Inferior parietal cortex (tissue), 1 donor: ENCODE data around the gene HSPA12B.

ENCODE experiments used
- DNase-seq: peaks from one replicate; pipeline ENCODE4 v3.0.0-alpha.2; 2016; ENCODE audit errors: extremely low spot score

The HSPA12B gene

DNA sequence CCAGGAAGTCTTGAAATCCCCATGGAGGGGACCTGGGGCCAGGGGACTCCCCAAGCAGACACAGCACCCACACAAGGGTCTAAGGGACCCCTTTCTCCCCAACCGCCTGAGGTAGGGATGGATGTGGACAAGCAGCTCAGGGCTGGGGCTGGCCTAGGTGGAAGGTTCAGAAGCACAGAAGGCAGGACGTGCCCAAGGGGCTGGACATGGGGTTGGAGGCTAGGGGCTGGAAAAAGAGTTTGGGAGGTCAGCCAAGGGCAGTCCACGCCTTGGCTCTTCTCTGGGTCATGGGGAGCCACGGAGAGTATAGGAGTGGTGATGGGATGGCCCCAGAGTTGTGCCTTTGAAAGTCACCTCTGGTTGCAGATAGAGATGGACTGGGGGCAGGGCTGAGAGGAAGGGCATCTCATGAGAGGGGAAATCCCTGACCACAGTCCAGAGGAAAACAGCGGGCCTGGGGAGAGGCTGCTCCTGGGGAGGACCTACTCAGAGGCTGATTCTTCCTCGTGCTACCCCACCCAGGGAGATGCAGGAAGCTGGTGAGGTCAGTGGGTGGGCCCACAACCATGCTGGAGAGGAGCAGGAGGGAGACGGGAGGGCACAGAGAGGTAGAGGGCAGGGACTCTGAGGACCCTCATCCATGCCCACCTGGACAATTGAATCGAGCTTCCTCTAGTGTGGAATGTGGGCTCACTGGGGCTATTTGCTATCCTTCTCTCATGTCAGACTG, 2.5 kb upstream of the HSPA12B start:
- no peak for DNase-seq

DNA sequence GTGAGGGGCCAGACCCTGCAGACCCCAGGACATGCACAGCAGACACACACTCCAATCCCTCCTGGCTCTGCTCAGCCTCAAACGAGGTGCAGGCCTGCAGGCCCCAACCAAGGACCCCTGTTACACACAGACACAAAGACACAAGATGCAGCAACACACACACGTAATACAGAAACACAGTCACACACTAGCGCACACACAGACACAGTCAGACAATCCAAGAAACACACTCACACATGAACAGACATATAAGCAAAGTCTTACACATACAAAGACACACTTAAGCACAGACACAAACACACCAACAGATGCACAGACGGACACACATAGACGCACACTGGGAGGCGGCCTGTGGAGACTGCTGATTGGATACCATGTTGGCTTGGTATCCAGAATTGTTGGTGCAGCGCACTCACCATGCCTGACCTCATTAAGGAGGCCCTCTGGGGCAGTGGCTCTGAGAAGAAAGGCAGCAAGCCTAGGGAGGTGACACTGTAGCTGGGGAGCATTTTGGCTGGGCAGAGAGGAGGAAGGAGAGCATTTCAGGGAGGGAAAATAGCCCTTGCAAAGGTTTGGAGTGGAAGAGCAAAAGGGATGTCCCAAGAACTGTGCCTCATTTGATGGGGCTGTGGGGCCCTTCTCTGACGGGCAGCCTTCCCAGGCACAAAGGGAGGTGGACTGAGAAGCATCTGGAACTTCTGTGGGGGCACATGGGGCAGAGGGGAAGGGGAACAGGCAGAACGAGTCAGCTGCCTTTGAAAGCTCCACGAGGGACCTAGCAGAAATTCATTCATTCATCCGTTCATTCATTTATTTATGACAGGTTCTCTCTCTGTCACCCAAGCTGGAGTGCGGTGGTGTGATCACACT, 1.4 kb upstream of the HSPA12B start:
- no peak for DNase-seq

DNA sequence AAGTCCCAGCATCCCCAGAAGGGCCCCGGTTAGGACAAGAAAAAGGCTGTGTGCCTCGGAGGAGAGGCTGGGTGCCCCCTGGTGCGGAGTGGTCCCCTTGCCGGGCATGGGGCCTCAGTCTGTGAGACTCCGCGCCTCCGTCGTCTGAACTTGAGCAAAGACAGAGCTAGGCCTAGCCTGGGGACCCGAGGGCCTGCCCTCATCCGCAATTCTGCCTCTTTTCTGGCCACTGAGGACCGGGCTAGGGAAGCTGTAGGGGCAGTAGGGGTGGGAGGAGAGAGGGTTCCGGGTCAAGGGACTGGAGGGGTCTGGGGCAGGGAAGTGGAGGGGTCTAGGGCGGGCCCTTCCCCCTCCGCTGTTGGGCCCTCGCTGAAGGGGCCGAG, 550 bp upstream of the HSPA12B start:
- no peak for DNase-seq

DNA sequence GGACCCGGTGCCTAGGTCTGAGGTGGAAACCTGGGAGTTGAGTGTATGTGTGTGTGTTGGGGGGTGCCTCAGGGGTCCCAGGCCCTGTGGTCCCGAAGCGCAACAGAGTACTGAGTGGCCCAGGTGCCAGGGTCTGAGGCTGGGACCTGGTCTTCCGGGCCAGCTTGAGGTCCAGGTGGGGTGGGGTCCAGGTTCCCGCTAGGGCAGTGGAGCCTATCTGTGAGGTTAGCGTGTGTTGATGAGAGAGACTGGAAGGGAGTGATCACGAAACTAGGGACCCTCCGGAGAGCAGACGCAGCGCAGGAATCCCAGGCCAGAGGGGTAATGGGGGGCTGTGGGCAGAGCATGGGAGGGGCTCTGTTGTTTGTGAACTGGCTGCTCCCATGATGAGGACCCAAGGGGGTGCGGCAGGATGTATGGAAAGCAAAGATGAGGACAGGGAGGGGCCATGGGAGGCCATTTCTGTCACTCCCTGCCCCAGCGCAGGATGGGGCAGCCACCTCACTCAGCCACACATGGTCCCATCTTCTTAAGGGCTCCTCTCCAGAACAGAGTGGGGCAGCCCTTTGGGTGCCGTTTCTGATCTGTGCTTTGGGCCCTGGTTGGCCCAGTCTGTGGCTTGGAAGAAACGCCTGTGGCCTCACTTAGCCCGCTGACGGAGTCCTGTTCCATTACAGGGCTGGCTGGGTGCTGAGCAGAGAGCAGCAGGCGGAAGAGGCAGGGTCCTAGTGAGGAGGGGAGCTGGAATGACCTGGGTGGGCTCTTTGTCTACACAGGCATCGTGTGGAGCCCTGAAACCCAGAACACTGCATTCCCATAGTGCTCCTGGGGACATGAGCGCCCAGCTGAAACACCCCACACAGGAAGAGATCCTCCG, 872 bp downstream of the HSPA12B start:
- no peak for DNase-seq

DNA sequence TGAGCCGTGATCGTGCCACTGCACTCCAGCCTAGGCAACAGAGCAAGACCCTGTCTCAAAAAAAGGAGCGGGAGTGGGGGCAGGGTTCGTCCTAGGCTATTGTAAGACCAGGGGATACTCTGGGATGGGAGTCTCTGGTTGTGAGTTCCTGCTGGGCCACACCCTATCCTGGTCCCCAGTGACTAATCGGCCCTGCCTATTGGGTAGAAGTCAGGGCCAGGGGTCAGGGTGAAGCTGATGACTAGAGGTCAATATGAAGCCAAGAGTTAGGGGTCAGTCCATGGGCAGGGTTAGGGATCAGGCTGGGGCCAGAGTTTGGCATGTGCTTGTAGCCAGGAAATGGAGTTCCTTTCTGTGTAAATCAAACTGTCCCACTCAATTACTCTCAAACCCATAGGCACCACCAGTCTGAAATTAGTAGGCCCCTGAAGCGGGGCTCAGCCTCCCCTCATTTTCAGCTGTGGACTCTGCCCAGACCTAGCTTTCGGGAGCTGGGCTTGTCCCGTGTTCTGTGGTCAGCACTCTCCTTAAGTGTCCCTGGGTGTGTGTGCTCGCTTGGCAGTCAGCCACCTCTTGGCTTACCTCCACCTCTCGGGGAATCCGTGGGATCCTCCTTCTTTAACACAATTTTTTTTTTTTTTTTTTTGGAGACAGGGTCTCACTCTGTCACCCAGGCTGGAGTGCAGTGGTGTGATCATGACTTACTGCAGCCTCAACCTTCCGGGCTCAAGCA, 1.8 kb downstream of the HSPA12B start:
- no peak for DNase-seq

DNA sequence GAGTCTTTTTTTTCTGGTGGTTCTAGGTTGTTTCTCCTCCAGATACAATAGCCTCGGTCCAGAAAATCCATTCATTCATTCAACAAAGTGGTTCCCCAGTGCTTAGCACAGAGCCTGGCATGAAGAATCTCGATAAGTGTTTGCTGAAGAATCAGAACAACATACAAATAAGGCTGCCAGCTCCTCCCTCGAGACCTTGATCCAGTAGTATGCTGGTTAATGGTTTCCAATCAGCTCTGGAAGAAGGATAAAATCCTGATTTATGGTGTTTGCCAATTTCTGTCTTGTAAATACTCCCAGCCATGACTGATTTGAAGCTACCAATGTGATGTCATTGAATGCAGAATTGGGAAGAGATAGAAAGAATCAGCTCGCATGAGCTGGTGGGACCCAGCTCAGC, 3.3 kb downstream of the HSPA12B start:
- DNase-seq: no peak

DNA sequence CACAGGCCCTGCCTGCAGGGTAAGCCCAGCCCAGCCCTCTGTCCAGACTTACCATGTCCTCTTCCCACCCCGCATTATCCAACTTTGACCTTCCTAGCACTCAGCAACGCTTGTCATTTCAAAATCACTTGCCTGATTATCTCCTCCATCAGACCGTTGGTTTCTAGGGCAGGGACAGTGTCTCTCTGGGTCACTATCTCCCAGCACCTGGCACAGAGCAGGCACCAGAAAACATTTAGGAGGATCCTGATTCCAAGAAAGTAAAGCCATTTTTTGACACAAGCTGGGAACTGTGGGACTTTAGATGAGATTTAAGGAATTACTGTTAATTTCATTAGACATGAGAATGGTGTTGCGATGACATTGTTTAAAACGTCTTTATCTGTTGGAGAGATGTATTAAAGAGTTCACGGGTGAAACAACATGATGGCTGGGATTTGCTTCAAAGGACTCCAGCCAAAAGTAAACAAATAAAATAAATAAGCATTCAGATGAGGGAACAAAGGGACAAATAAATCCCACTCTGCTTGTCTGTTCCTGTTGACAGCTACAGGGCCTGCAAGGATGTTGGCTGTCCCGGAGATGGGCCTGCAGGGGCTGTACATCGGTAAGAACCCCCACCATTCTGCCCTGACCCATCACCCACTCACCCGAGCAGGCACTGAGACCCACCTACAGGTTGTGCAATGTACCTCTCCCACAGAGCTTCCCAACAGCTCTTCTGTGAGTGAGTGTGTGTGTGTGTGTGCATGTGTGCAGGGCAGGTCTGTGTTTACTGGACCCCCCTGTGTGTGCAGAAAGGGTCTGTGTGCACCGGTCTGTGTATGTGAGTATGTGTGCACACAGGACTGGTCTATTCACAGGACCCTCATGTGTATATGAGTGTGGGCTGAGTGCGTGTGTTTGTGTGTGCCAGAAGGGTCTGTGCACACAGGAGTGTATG, 5.9 kb downstream of the HSPA12B start:
- no peak for DNase-seq

DNA sequence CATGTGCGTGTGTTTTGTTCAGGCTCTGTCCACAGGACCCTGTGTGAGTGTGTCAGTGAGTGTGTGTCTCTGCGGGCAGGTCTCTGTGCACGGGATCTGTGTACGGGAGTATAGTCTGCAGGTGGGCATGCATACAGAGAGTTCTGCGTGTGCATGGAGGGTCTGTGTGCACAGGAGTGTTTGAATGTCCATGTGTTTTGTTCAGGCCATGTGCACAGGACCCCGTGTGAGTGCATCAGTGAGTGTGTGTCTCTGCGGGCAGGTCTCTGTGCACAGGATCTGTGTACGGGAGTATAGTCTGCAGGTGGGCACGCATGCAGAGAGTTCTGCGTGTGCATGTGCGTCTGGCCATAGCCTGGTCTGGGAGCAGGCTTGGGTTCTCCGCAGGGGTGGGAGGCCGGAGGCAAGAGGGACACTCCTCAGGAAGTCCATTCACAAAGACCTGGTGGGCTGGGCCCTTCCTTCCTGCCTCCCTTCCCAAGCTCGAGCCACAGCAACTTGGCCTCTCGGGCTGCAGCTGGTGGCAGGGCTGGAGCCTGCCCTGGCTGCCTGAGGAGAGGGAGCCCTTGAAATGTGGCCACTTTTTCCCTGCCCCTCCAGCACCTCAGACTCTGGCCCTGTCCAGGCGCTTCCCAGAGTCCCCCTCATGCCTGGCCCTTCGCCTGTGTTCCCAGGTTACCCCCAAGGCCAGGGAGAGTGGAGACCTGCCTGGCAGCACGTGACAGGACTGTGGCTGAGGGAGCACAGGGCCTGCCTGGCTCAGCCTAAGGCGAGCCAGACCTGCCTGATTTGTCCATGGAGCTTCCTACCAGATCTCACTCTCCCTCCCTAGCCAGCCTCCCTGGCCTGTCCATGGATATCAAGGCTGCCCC, 6.8 kb downstream of the HSPA12B start:
- DNase-seq: no peak

DNA sequence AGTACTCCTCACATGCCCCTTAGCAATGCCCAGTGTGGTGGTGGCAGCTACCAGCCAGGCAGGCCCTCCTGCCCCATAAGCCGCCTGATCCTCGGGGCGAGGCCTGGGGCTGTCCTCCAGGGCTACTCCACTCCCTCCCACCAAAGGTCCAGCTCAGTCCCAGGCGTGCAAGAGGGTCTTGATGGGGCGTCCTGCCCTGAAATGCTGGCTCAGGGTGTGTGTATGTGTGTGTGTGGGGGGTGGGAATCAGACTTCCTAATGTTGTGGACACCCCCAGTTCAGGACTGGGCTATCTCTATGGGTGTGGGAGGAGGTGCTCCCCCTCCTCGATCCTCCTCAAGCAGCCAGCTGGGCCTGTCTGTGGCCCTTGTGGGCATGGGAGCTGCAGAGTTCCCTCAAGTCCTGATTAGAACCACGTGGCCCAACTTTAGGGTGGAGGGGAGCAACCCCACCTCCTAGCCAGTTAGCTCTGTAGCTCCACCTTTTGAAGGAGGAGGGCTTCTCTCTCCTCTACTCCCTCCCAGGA, 7.5 kb downstream of the HSPA12B start:
- DNase-seq: no peak

DNA sequence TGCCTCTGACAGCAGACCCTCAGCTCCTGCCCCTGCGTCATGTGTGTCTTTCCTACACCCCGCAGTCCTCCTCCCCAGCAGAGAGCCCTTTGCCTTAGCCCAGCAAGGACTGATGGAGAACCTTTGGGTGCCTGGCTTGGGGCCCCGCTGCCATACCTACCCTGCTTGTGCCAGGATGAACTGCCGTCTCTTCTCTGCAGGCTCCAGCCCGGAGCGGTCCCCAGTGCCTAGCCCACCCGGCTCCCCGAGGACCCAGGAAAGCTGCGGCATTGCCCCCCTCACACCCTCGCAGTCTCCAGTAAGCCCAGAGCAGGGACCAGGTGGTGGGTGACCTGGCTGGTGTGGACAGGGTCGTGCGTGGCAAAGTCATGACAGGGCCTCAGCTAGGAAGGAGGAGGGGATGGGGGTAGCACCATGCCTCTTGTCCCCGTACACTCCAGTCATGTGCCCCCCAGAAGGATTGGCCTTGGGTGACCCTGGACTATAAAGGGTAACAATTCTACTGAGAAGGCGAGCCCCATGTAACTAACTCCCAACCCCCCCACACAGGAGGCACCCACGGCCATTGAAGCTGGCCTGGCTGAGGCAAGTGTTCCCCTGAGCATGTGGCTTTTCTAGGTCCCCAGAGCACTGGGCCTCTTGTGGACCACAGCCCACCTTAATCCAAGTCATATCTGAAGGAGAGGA, 8.3 kb downstream of the HSPA12B start:
- DNase-seq: no peak

DNA sequence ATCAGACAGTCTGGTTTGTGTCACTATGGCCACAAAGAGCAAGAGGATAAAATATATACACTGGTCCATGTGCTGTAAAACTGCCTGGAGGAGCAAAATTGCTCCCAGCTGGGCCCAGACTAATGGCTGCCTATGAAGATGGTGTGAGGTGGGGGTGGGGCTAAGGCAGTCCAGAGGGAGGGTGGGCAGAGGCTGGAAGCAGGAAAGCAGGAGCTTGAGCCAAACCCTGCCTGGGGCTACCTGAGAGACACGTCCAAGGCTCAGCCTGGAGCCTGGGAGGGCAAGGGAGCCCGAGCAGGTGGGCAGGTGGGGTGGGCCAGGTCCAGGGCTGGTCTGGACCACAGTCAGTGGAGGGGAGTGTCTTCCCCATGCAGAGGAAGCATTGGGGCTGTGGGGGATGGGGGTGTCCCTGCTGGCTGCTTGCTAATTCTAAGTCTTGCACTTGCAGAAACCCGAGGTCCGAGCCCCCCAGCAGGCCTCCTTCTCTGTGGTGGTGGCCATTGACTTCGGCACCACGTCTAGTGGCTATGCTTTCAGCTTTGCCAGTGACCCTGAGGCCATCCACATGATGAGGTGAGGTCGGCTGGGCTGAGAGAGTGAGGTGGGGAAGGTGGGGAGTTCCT, 9.5 kb downstream of the HSPA12B start:
- DNase-seq: no peak

DNA sequence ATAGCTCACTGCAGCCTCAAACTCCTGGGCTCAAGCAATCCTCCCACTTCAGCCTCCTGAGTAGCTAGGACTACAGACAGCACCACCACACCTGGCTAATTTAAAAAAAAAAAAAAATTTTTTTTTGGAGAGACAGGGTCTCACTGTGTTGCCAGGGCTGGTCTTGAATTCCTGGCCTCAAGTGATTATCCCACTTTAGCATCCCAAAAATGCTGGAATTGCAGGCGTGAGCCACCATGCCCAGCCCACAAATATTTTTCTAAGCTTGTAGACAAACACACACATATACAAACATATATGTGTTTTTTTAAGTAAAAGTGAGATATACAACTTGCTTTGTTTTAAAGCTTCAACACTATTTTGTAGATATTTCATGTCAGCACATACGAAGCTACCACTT, 10.8 kb downstream of the HSPA12B start:
- DNase-seq: no peak

DNA sequence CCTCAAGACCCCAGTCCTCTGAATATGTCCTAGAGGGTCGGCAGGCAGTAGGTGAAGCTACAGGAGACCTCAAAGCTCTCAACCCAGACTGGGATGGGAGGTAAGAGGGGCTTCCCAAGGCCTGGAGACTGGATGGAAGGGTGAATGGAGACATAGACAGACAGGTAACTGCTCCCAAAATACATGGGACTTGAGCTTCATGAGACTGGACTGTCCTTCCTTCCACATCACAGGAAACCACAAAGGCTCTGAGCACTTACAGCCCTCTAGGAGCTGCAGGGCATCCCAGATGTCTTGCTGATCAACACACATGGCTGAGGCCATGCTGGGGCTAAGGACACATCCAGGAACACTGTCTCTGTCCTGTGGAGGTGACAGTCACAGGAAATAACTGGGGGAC, 11.6 kb downstream of the HSPA12B start:
- DNase-seq: no peak

DNA sequence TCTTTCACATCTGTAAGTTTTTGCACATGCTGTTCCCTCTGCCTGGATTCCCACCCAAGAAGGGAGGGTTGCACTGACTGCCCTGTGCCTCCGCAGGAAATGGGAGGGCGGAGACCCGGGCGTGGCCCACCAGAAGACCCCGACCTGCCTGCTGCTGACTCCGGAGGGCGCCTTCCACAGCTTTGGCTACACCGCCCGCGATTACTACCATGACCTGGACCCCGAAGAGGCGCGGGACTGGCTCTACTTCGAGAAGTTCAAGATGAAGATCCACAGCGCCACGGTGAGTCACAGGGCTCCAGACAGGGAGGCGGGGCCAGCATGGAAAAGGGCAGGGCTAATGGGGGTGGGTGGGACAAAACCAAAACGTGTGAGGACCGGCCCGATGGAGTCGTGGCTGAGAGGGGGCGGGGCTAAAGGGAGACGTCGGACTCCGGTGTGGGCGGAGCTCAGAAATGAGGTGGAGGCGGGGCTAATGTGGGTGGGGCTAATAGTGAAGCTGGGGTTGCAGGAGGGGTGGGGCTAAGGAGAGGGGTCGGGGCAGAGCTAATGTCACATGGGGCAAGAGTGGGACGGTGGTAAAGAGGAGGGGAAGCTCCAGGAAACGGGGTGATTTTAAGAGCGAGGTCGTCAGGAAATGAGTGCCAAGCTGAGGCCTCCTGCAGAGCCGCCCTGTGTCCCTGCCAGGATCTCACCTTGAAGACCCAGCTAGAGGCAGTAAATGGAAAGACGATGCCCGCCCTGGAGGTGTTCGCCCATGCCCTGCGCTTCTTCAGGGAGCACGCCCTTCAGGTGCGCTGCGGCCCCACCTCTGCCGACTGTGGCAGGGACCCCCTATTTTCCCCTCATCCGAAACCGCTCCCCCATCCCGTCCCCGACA, 12.6 kb downstream of the HSPA12B start:
- DNase-seq: no peak

DNA sequence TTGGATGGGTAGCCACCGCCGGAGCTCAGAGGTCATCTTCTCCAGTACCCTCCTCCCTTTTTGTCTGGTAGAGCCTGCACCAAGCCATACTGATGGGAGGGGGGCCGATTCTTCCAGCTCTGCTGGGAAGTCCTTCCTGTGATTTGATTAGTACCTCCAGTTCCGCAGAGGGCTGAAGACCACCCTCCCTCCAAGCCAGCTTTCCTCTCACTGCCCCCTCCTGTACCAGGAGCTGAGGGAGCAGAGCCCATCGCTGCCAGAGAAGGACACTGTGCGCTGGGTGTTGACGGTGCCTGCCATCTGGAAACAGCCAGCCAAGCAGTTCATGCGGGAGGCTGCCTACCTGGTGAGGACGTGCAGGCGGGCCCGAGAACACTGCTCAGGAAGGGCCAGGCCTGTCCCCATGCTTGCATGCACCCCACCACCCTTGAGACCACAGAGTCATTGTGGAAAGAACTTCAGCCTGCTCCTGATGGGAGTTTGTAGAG, 13.2 kb downstream of the HSPA12B start:
- DNase-seq: no peak

DNA sequence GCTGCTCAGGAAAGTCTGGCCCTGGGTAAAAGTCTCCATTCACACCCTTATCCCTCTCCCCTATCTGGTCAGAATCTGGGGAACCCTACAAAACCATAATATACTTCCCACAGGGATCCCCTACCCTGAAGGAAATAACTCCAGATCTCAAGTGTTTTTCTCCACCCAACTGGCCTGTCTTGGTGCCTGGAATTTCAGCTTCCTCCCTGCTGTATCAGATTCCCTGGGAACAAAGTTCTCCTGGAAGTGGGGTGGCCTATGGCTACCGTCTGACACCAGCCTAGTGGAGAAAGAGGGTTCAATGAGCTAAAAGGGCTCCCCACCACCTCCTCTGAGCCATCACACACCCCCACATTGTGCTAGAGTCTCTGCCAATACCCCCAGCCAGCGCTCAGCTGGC, 15.0 kb downstream of the HSPA12B start:
- DNase-seq: no peak

DNA sequence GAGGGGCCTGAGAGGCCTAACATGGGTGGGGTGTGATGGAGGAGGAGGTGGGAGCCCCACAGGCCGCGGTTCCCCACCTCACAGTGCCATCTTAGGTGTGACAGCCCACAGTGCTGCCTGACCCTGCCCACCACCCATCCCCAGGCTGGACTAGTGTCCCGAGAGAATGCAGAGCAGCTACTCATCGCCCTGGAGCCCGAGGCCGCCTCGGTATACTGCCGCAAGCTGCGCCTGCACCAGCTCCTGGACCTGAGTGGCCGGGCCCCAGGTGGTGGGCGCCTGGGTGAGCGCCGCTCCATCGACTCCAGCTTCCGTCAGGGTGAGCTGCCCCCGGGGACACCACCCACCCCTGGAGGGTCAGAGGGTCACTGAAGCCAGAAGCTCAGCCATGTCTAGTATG, 15.6 kb downstream of the HSPA12B start:
- no peak for DNase-seq
